Panc1 (cell line): ENCODE measurements around the gene YIPF5. TPM values are rescaled to one million over a fixed set of nuclear protein-coding genes. Genes with fewer than 3 reads are reported as not detected.

ENCODE experiments used
- ATAC-seq: fragments of 200-7000 bp; cut with Tn5 transposase; 2 replicates; pipeline ENCODE4 v1.9.1; 2020; ENCODE audit warnings: mild to moderate bottlenecking, moderate library complexity
- BruUV-seq: library from RNA; stranded (reverse); fragments of 400-500 nt; replicated peaks from 2 replicates; lab custom pipeline; 2021; lab: Mats Ljungman, UMichigan
- CTCF ChIA-PET: fragments of 300-600 bp; sonication (Branson Sonifier 250); formaldehyde crosslinking; loops from one replicate; lab custom pipeline; 2022; ENCODE audit warnings: antibody characterized with exemption; lab: Charles Lee
- POLR2A ChIA-PET: fragments of 300-600 bp; sonication (Branson Sonifier 250); formaldehyde crosslinking; loops from one replicate; lab custom pipeline; 2022; ENCODE audit warnings: antibody characterized with exemption; lab: Charles Lee
- DNase-seq: peaks from one replicate; pipeline ENCODE4 v3.0.0-alpha.2; 2010; ENCODE audit warnings: low read depth, low spot score
- H3K27ac ChIP-seq: 2 replicates; pipeline ENCODE4 v1.5.1; 2011; ENCODE audit warnings: mild to moderate bottlenecking, low read length, inconsistent platforms
- H3K27me3 ChIP-seq: fragments of 200-500 bp; sonication (Bioruptor generic); 2 replicates; pipeline ENCODE4 v1.6.0; 2014; ENCODE audit warnings: low read length, inconsistent platforms; ENCODE audit not compliant: control insufficient read depth, insufficient read depth
- H3K36me3 ChIP-seq: fragments of 200-500 bp; sonication (Bioruptor generic); 2 replicates; pipeline ENCODE4 v1.5.1; 2014; ENCODE audit warnings: inconsistent platforms, mild to moderate bottlenecking, low read length, moderate library complexity; ENCODE audit not compliant: control insufficient read depth, insufficient read depth
- H3K4me1 ChIP-seq: 2 replicates; pipeline ENCODE4 v1.5.1; 2011; ENCODE audit warnings: inconsistent platforms, mild to moderate bottlenecking, low read length, moderate library complexity; ENCODE audit not compliant: control insufficient read depth, insufficient read depth
- H3K4me3 ChIP-seq, 2 experiments: 2 replicates each; pipeline ENCODE4 v1.5.1; 2011 to 2012; ENCODE audit warnings: low read depth in 2 of 2, low read length in 2 of 2, mild to moderate bottlenecking in 2 of 2, inconsistent platforms in 1 of 2, moderate library complexity in 1 of 2
- H3K9me3 ChIP-seq: fragments of 200-500 bp; sonication (Bioruptor generic); 2 replicates; pipeline ENCODE4 v1.5.1; 2014; ENCODE audit warnings: low read depth, mild to moderate bottlenecking, inconsistent platforms, low read length, moderate library complexity; ENCODE audit not compliant: control insufficient read depth, insufficient read depth
- POLR2AphosphoS5 ChIP-seq: IDR thresholded peaks from 2 replicates; pipeline ENCODE4 v1.6.1; 2012; ENCODE audit warnings: mild to moderate bottlenecking, low read depth, low read length, moderate library complexity
- SIN3A ChIP-seq: IDR thresholded peaks from 2 replicates; pipeline ENCODE4 v1.6.1; 2012; ENCODE audit warnings: low read depth, mild to moderate bottlenecking, low read length, moderate library complexity, borderline replicate concordance; ENCODE audit not compliant: insufficient read depth
- TCF7L2 ChIP-seq: IDR thresholded peaks from 2 replicates; pipeline ENCODE4 v1.6.1; 2011; ENCODE audit warnings: mild to moderate bottlenecking, low read depth, low read length, inconsistent platforms
- in situ Hi-C: cut with HindIII; loops from 2 replicates; pipeline ENCODE4 v1.10.0; 2016; ENCODE audit warnings: low sequenced_read_pairs, low pct_unique_long_range_greater_than_20kb
- intact Hi-C: fragments of 100-400 bp; cut with micrococcal nuclease; formaldehyde crosslinking; loops from one replicate; pipeline ENCODE4 v1.10.0; 2022; ENCODE audit not compliant: unreplicated experiment
- total RNA-seq: library from RNA; stranded (reverse); gene quantifications from one replicate; pipeline ENCODE4 v1.2.1, GENCODE V29; 2021; ENCODE audit not compliant: unreplicated experiment
- TF ChIP-seq, protein P1 (sequence below): fragments of 450-650 bp; IDR thresholded peaks from 2 replicates; pipeline ENCODE4 v1.5.1; 2017; ENCODE audit warnings: mild to moderate bottlenecking
- TF ChIP-seq, protein P2 (sequence below), 2 experiments: IDR thresholded peaks; 2 replicates each; pipeline ENCODE4 v1.6.1; 2011 to 2012; ENCODE audit warnings: low read depth in 2 of 2, control low read depth in 1 of 2, low read length in 1 of 2, mild to moderate bottlenecking in 1 of 2, moderate library complexity in 1 of 2; ENCODE audit not compliant: insufficient read depth in 1 of 2

YIPF5 gene
- total RNA-seq, 1 experiment from 2014 or later, result 43.4 TPM

DNA sequence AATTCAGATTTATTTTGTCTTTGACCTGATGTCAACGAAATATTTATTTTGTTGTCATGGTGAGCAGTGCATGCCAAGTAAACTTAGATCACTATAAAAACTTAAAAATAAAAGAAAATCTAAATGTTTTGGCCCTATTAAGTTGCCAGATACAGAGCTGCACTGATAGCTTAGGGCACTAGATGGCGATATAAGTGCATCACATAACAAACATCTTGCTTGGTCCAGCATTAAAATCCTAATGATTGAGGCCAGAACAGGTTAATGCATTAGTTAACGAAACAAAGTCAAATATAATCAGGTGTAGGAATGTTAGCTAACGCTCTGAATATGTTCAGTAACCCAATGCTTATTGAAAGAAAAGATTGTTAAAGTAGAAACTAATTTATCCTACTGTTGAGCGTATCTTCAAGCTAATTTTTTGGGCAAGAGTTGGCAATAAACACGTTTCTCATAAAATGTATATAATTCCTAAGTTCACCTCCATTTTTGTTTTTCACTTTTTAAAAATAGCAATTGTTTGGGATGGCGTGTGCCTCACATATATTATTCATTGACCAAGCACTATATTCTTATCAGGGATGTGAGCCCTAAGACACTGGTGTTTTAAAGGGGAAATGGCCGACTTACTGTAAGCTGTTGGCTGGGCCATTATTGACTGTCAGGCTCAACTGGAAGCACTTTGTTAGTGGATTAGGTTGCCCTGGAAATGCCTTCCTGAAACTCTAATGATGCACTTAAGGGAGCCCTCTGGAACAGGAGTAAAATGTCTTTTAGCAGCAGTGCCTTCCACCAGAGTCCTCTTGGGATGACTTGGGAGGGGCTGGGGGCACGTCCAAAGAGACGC, 33.5 kb upstream of the YIPF5 start:
- in situ Hi-C loops, result no loop called here
- TF ChIP-seq POLR2AphosphoS5 (no peak), SIN3A (no peak), TCF7L2 (no peak)
- TF ChIP-seq, protein P1, sequence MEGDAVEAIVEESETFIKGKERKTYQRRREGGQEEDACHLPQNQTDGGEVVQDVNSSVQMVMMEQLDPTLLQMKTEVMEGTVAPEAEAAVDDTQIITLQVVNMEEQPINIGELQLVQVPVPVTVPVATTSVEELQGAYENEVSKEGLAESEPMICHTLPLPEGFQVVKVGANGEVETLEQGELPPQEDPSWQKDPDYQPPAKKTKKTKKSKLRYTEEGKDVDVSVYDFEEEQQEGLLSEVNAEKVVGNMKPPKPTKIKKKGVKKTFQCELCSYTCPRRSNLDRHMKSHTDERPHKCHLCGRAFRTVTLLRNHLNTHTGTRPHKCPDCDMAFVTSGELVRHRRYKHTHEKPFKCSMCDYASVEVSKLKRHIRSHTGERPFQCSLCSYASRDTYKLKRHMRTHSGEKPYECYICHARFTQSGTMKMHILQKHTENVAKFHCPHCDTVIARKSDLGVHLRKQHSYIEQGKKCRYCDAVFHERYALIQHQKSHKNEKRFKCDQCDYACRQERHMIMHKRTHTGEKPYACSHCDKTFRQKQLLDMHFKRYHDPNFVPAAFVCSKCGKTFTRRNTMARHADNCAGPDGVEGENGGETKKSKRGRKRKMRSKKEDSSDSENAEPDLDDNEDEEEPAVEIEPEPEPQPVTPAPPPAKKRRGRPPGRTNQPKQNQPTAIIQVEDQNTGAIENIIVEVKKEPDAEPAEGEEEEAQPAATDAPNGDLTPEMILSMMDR, result peak; percentile 82; the same call in 1 of the 2 replicates
- TF ChIP-seq, protein P2, sequence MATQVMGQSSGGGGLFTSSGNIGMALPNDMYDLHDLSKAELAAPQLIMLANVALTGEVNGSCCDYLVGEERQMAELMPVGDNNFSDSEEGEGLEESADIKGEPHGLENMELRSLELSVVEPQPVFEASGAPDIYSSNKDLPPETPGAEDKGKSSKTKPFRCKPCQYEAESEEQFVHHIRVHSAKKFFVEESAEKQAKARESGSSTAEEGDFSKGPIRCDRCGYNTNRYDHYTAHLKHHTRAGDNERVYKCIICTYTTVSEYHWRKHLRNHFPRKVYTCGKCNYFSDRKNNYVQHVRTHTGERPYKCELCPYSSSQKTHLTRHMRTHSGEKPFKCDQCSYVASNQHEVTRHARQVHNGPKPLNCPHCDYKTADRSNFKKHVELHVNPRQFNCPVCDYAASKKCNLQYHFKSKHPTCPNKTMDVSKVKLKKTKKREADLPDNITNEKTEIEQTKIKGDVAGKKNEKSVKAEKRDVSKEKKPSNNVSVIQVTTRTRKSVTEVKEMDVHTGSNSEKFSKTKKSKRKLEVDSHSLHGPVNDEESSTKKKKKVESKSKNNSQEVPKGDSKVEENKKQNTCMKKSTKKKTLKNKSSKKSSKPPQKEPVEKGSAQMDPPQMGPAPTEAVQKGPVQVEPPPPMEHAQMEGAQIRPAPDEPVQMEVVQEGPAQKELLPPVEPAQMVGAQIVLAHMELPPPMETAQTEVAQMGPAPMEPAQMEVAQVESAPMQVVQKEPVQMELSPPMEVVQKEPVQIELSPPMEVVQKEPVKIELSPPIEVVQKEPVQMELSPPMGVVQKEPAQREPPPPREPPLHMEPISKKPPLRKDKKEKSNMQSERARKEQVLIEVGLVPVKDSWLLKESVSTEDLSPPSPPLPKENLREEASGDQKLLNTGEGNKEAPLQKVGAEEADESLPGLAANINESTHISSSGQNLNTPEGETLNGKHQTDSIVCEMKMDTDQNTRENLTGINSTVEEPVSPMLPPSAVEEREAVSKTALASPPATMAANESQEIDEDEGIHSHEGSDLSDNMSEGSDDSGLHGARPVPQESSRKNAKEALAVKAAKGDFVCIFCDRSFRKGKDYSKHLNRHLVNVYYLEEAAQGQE (IDR thresholded peaks at IDR 0.05; ENCODE audit: insufficient read depth in 1 of 2, low read depth in 2 of 2, low read length in 1 of 2), result 0 out of 4 replicates have a peak, but pooled peaks of 1 of the 2 experiments have one; percentile 23
- Histone ChIP-seq H3K4me1 (no peaks in the 10 kb centered on the region), H3K4me3 (no peak overlapping the region), H3K27ac (no peak overlapping the region), H3K27me3 (peaks cover 41% of the 10 kb centered on the region), H3K36me3 (no peaks in the 10 kb centered on the region), H3K9me3 (no peaks in the 10 kb centered on the region)
- ATAC-seq, result peak; percentile 89
- POLR2A ChIA-PET, result no interaction called here
- intact Hi-C loops, result loop anchor here (5.0 to 10.0 kb wide), 4 partner anchors 191 to 1623 kb away; no protein-coding TSS in a partner anchor
- peak; percentile 72 for DNase-seq
- CTCF ChIA-PET, result interaction anchor here (0.5 to 0.7 kb wide), 2 partner anchors 1034 to 1641 kb away, joined by 3 read pairs; no protein-coding TSS in a partner anchor
- BruUV-seq, result no TSS peak

DNA sequence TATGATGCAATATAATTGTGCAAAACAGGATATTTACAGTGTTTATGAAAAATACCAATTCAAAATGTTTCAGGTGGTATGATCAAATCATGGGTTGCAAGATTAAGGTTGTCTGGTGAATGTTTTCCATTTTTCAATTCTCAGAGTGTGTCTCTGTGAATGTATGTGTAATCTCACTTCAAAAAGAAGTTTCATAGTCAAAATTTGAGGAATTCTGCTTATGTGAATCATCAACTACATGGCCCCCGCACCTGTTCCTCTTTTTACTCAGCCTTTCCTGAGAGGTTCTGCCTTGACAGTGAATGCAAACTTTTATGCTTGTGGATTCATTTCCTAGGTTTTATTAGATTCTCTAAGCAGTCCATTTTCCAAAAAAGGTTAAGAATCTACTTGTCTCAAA, 32.3 kb upstream of the YIPF5 start:
- no TSS peak for BruUV-seq
- CTCF ChIA-PET, result no interaction called here
- intact Hi-C loops, result loop anchor here (5.0 to 10.0 kb wide), 4 partner anchors 192 to 1625 kb away; no protein-coding TSS in a partner anchor
- in situ Hi-C loops, result no loop called here
- H3K4me3 ChIP-seq, result no peak overlapping the region
- H3K36me3 ChIP-seq, result no peaks in the 10 kb centered on the region
- no peaks in the 10 kb centered on the region for H3K4me1 ChIP-seq
- no peak for DNase-seq
- H3K27me3 ChIP-seq, result peaks cover 33% of the 10 kb centered on the region
- POLR2A ChIA-PET, result no interaction called here
- no peak overlapping the region for H3K27ac ChIP-seq
- no peak for ATAC-seq
- TF ChIP-seq SIN3A, result no peak
- TF ChIP-seq TCF7L2, result no peak
- TF ChIP-seq, protein P1, result no peak
- H3K9me3 ChIP-seq, result no peaks in the 10 kb centered on the region
